K562 (cell line): Measurements from ENCODE around the gene CCT7. TPM values are rescaled to one million over a fixed set of nuclear protein-coding genes. Genes with fewer than 3 reads are reported as not detected.

Experiments
- BRCA1 ChIP-seq, 2 experiments: fragments of 450-650 bp in 1 of 2; sonication (generic) in 1 of 2; formaldehyde crosslinking in 1 of 2; IDR thresholded peaks; 2 replicates each; pipeline versions ENCODE4 v1.5.0 to v1.6.1; 2017 to 2020; ENCODE audit warnings: mild to moderate bottlenecking in 1 of 2, missing genetic modification reagents in 1 of 2
- BRD9 ChIP-seq: fragments of 450-650 bp; IDR thresholded peaks from 2 replicates; pipeline ENCODE4 v1.6.1; 2018; ENCODE audit warnings: low read depth; ENCODE audit not compliant: partially characterized antibody
- CCAR2 ChIP-seq: fragments of 200-400 bp; formaldehyde crosslinking; IDR thresholded peaks from 2 replicates; pipeline ENCODE4 v1.6.1; 2017; ENCODE audit warnings: mild to moderate bottlenecking, low read depth, low read length
- CXXC5 ChIP-seq: fragments of 250-450 bp; sonication (Bioruptor Pico); IDR thresholded peaks from 2 replicates; pipeline ENCODE4 v1.8.0; 2022; ENCODE audit warnings: inconsistent platforms, mild to moderate bottlenecking, moderate library complexity
- FOXA1 ChIP-seq: fragments of 450-650 bp; IDR thresholded peaks from 2 replicates; pipeline ENCODE4 v1.6.1; 2016; ENCODE audit warnings: mild to moderate bottlenecking, borderline replicate concordance
- GTF3C2 ChIP-seq: IDR thresholded peaks from 3 replicates; pipeline ENCODE4 v1.6.1; 2011; ENCODE audit warnings: borderline replicate concordance, mild to moderate bottlenecking, moderate library complexity; ENCODE audit not compliant: insufficient read length; ENCODE audit errors: extremely low read depth
- HDAC3 ChIP-seq: fragments of 450-650 bp; IDR thresholded peaks from 2 replicates; pipeline ENCODE4 v1.6.1; 2018; ENCODE audit warnings: borderline replicate concordance, mild to moderate bottlenecking, moderate library complexity; ENCODE audit not compliant: partially characterized antibody
- IRF9 ChIP-seq: fragments of 450-650 bp; IDR thresholded peaks from 2 replicates; pipeline ENCODE4 v1.6.1; 2016; ENCODE audit warnings: missing biosample characterization, missing genetic modification characterization
- MAZ ChIP-seq, 2 experiments: fragments of 450-650 bp in 1 of 2; sonication (generic) in 1 of 2; formaldehyde crosslinking; IDR thresholded peaks in 1 of 2; conservative IDR thresholded peaks in 1 of 2; 2 replicates each; pipeline versions ENCODE4 v1.4.0 to v1.5.0; 2020; ENCODE audit warnings: mild to moderate bottlenecking in 1 of 2, missing genetic modification reagents in 1 of 2
- PATZ1 ChIP-seq: fragments of 250-450 bp; sonication (Bioruptor Pico); IDR thresholded peaks from 2 replicates; pipeline ENCODE4 v1.5.0; 2020; ENCODE audit warnings: mild to moderate bottlenecking, borderline replicate concordance
- RBM15 ChIP-seq: fragments of 200-400 bp; formaldehyde crosslinking; IDR thresholded peaks from 2 replicates; pipeline ENCODE4 v1.6.1; 2018; ENCODE audit warnings: mild to moderate bottlenecking, low read length, moderate library complexity; ENCODE audit not compliant: insufficient read depth
- YY1 ChIP-seq, 3 experiments: IDR thresholded peaks; 2 replicates each; pipeline ENCODE4 v1.6.1; 2011; ENCODE audit warnings: low read length in 2 of 3, mild to moderate bottlenecking in 2 of 3, moderate library complexity in 2 of 3, borderline replicate concordance in 1 of 3, control low read depth in 1 of 3, low read depth in 1 of 3; ENCODE audit not compliant: insufficient read depth in 3 of 3, insufficient replicate concordance in 2 of 3, control insufficient read depth in 1 of 3, insufficient read length in 1 of 3; ENCODE audit errors: extremely low read depth in 1 of 3
- ZHX1 ChIP-seq: fragments of 150-350 bp; conservative IDR thresholded peaks from 2 replicates; pipeline ENCODE4 v1.6.1; 2014; ENCODE audit warnings: low read length
- polyA plus RNA-seq, 8 experiments: library from polyadenylated mRNA; depleted of rRNA in 4 of 8; stranded (reverse) in 5 of 8; unstranded in 3 of 8; fragments of >200 nt; fragmentation: Nextera tagmentation in 2 of 8; fragmentation: Illumina TruSeq in 1 of 8; extraction: Ambion mirVana in 2 of 8; extraction: Trizol in 1 of 8; gene quantifications; 2 replicates each; pipeline versions ENCODE4 v1.2.1 to v1.2.3, GENCODE V29; 2011 to 2014; ENCODE audit warnings: inconsistent platforms in 1 of 8, missing spikeins in 1 of 8
- total RNA-seq, 7 experiments: library from RNA; depleted of rRNA in 6 of 7; stranded (reverse); fragments of >200 nt in 6 of 7; fragmentation: Illumina TruSeq in 2 of 7; extraction: Trizol in 2 of 7; gene quantifications; 2 replicates each; pipeline versions ENCODE4 v1.2.1 to v1.2.3, GENCODE V29; 2011 to 2021; ENCODE audit warnings: low replicate concordance in 1 of 7

The CCT7 gene
- total and polyA plus RNA-seq, 9 of the 15 experiments (the other 6 are each of a cell fraction or from before 2014, with no cell fraction given): 326 to 856 (median 638) TPM

- TF ChIP-seq CCAR2 (no peak), GTF3C2 (no peak), CXXC5 (peak; percentile 64), BRD9 (no peak), FOXA1 (no peak), BRCA1 (IDR thresholded peaks at IDR 0.05) (no peak), BRCA1 (CRISPR knock-in tag; IDR thresholded peaks at IDR 0.05) (no peak), IRF9 (tag) (no peak), HDAC3 (no peak), ZHX1 (no peak), RBM15 (no peak), MAZ (CRISPR knock-in tag; conservative IDR thresholded peaks at IDR 0.05 in 1 of 2, IDR thresholded peaks at IDR 0.05 in 1 of 2) (0 out of 4 replicates have a peak, but pooled peaks of 1 of the 2 experiments have one; percentile 22), PATZ1 (CRISPR knock-in tag) (no peak), YY1 (IDR thresholded peaks at IDR 0.05; ENCODE audit: borderline replicate concordance in 1 of 3, control insufficient read depth in 1 of 3, extremely low read depth in 1 of 3, insufficient read depth in 3 of 3, insufficient read length in 1 of 3, insufficient replicate concordance in 2 of 3, low read depth in 1 of 3, low read length in 2 of 3) (peak in 1 of 3 experiments; percentile 33)
These were observed 59.5 kb downstream of the CCT7 start, which contains the start of gene EGR4 (continued) for GRCh38 chr2:73293534-73294171.
